ENCODE data around the gene NTNG1. TPM values are rescaled to one million over a fixed set of nuclear protein-coding genes. Genes with fewer than 3 reads are reported as not detected.

Gene NTNG1
- total and polyA plus RNA-seq, 10 of the 15 experiments (the other 5 are each of a cell fraction or from before 2014, with no cell fraction given) = 0.18 to 2.3 (median 1.1) TPM; not detected in 1

GRCh38 chr1:107309962-107310361 lies 169.1 kb downstream of the NTNG1 start:
- intact Hi-C loops (cut with micrococcal nuclease; ENCODE audit: unreplicated experiment) (no loop called here), in situ Hi-C loops (cut with MboI) (no loop called here)
- DNase-seq (ENCODE audit: low read depth, low spot score) (no peak), ATAC-seq (no peak), FAIRE-seq (peak; percentile 31)
- H2AFZ ChIP-seq (ENCODE audit: control insufficient read depth, low read depth, low read length) = no peak overlapping the region
- TF ChIP-seq POLR2AphosphoS2 (IDR thresholded peaks at IDR 0.05; ENCODE audit: low read depth, low read length) = no peak
- ChIA-PET RAD21 (ENCODE audit: unreplicated experiment) (no interaction called here), SMC1A (ENCODE audit: uncharacterized antibody, unreplicated experiment) (interaction anchor here (0.8 to 1.5 kb wide), 3 partner anchors 10 to 53 kb away, joined by 3 read pairs; no protein-coding TSS in a partner anchor), POLR2A (no interaction called here), CTCF (interaction anchor here (2.2 kb wide), 1 partner anchor 10 kb away, joined by 5 read pairs; no protein-coding TSS in a partner anchor)
- no peak overlapping the region for H3K4me3 ChIP-seq
- no peaks in the 10 kb centered on the region for H3K9me3 ChIP-seq (replicated peaks; ENCODE audit: control insufficient read depth, insufficient read depth, low read length)
- no peaks in the 10 kb centered on the region for H3K27me3 ChIP-seq (replicated peaks in 1 of 2; ENCODE audit: control insufficient read depth in 2 of 2, insufficient read depth in 2 of 2, low read length in 1 of 2)
- H3K4me1 ChIP-seq (ENCODE audit: control insufficient read depth, insufficient read depth, low read length) = no peaks in the 10 kb centered on the region
- no peaks in the 10 kb centered on the region for H3K36me3 ChIP-seq (ENCODE audit: control insufficient read depth in 2 of 2, insufficient read depth in 2 of 2, low read length in 1 of 2)
- no peaks in the 10 kb centered on the region for H4K20me1 ChIP-seq (ENCODE audit: control insufficient read depth, insufficient read depth)
- BruUV-seq (replicated peaks) = no TSS peak
- no peaks in the 10 kb centered on the region for H3K79me2 ChIP-seq (ENCODE audit: control insufficient read depth, insufficient read depth, low read length)
- WGBS (ENCODE audit: insufficient coverage, insufficient replicate concordance, low lambda C conversion rate, missing lambda C conversion rate) = 0% methylated on average over 1 of the region's 1 CpG
- no peak overlapping the region for H3K9ac ChIP-seq (ENCODE audit: control insufficient read depth, insufficient read depth, low read length)
- no peak overlapping the region for H3K4me2 ChIP-seq (ENCODE audit: control insufficient read depth, insufficient read depth)
- no peak overlapping the region for H3K27ac ChIP-seq (ENCODE audit: control insufficient read depth, insufficient read depth)

- no TSS peak for BruUV-seq (replicated peaks)
- FAIRE-seq (no peak), ATAC-seq (no peak)
Observed at GRCh38 chr1:107315652-107316051, 174.8 kb downstream of the NTNG1 start.

More at GRCh38 chr1:107315652-107316051, 174.8 kb downstream of the NTNG1 start:
- H2AFZ ChIP-seq (ENCODE audit: control insufficient read depth, low read depth, low read length) = no peak overlapping the region
- no peak overlapping the region for H3K9ac ChIP-seq (ENCODE audit: control insufficient read depth, insufficient read depth, low read length)
- TF ChIP-seq SREBF1 (IDR thresholded peaks at IDR 0.05; ENCODE audit: low read length) (no peak), MEF2B (IDR thresholded peaks at IDR 0.05; ENCODE audit: partially characterized antibody, poor library complexity, severe bottlenecking) (no peak), RELB (IDR thresholded peaks at IDR 0.05; ENCODE audit: low read depth) (no peak), POLR2A (IDR thresholded peaks at IDR 0.05; ENCODE audit: low read depth, low read length) (no peak), STAT3 (IDR thresholded peaks at IDR 0.05; ENCODE audit: low read depth, low read length) (no peak), GABPA (IDR thresholded peaks at IDR 0.05; ENCODE audit: low read depth) (no peak), MXI1 (IDR thresholded peaks at IDR 0.05; ENCODE audit: low read depth, low read length) (no peak), YY1 (IDR thresholded peaks at IDR 0.05; ENCODE audit: low read depth, low read length) (no peak), BCLAF1 (IDR thresholded peaks at IDR 0.05) (no peak), YBX1 (IDR thresholded peaks at IDR 0.05) (no peak), POU2F2 (IDR thresholded peaks at IDR 0.05; ENCODE audit: borderline replicate concordance, low read depth, low read length) (no peak), HDAC6 (IDR thresholded peaks at IDR 0.05; ENCODE audit: unreplicated experiment) (no peak), JUNB (IDR thresholded peaks at IDR 0.05) (no peak)
- ChIA-PET POLR2A (no interaction called here), CTCF (interaction anchor here (0.6 to 1.2 kb wide), 4 partner anchors 9 to 118 kb away, joined by 3 to 4 read pairs (median 3); no protein-coding TSS in a partner anchor), RAD21 (ENCODE audit: unreplicated experiment) (no interaction called here), SMC1A (ENCODE audit: uncharacterized antibody, unreplicated experiment) (interaction anchor here (1.3 to 1.4 kb wide), 2 partner anchors 9 to 216 kb away, joined by 4 to 5 read pairs; no protein-coding TSS in a partner anchor)
- H3K36me3 ChIP-seq (ENCODE audit: control insufficient read depth in 2 of 2, insufficient read depth in 2 of 2, low read length in 1 of 2) = no peaks in the 10 kb centered on the region
- H3K4me3 ChIP-seq = no peak overlapping the region
- in situ Hi-C loops (cut with MboI) (no loop called here), intact Hi-C loops (cut with micrococcal nuclease; ENCODE audit: unreplicated experiment) (loop anchor here (5.0 kb wide), 1 partner anchor 52 kb away; no protein-coding TSS in a partner anchor)
- H3K4me1 ChIP-seq (ENCODE audit: control insufficient read depth, insufficient read depth, low read length) = no peaks in the 10 kb centered on the region
- H3K27me3 ChIP-seq (replicated peaks in 1 of 2; ENCODE audit: control insufficient read depth in 2 of 2, insufficient read depth in 2 of 2, low read length in 1 of 2) = no peaks in the 10 kb centered on the region
- DNase-seq (ENCODE audit: low read depth, low spot score) = no peak
- no peaks in the 10 kb centered on the region for H3K79me2 ChIP-seq (ENCODE audit: control insufficient read depth, insufficient read depth, low read length)
- no peak overlapping the region for H3K4me2 ChIP-seq (ENCODE audit: control insufficient read depth, insufficient read depth)
- H3K9me3 ChIP-seq (replicated peaks; ENCODE audit: control insufficient read depth, insufficient read depth, low read length) = no peaks in the 10 kb centered on the region
- no peaks in the 10 kb centered on the region for H4K20me1 ChIP-seq (ENCODE audit: control insufficient read depth, insufficient read depth)
- H3K27ac ChIP-seq (ENCODE audit: control insufficient read depth, insufficient read depth) = no peak overlapping the region
- 5% methylated on average over 1 of the region's 1 CpG for WGBS (ENCODE audit: insufficient coverage, insufficient replicate concordance, low lambda C conversion rate, missing lambda C conversion rate)
